Ascending aorta (tissue), 2 donors: ENCODE results near the gene DNAJA4. TPM values are rescaled to one million over a fixed set of nuclear protein-coding genes. Genes with fewer than 3 reads are reported as not detected.

Experiments used
- DNase-seq, 2 donors: peaks; one replicate each; pipeline ENCODE4 v3.0.0-alpha.2; 2019; ENCODE audit warnings: low spot score in 2 of 2
- H3K27ac ChIP-seq, 2 donors: fragments of 200-600 bp; sonication (generic); one replicate each; pipeline ENCODE4 v1.5.1; 2016 to 2017; ENCODE audit warnings: mild to moderate bottlenecking in 1 of 2
- H3K27me3 ChIP-seq: fragments of 200-600 bp; sonication (generic); one replicate; pipeline ENCODE4 v1.5.1; 2017
- H3K36me3 ChIP-seq, 2 donors: fragments of 200-600 bp; sonication (generic); one replicate each; pipeline ENCODE4 v1.5.1; 2016
- H3K4me1 ChIP-seq, 2 donors: fragments of 200-600 bp; sonication (generic); one replicate each; pipeline ENCODE4 v1.5.1; 2016 to 2017; ENCODE audit warnings: mild to moderate bottlenecking in 1 of 2
- H3K4me3 ChIP-seq, 2 donors: fragments of 200-600 bp; sonication (generic); one replicate each; pipeline ENCODE4 v1.5.1; 2016 to 2017; ENCODE audit warnings: mild to moderate bottlenecking in 1 of 2
- H3K9me3 ChIP-seq, 2 donors: fragments of 200-600 bp; sonication (generic); one replicate each; pipeline ENCODE4 v1.5.1; 2016
- CTCF ChIP-seq, 3 experiments: fragments of 200-600 bp in 2 of 3; fragments of 450-650 bp in 1 of 3; sonication (generic) in 2 of 3; IDR thresholded peaks; one replicate each; pipeline ENCODE4 v1.5.1; 2016 to 2019; ENCODE audit warnings: antibody characterized with exemption in 3 of 3, mild to moderate bottlenecking in 1 of 3, moderate library complexity in 1 of 3
- intact Hi-C: fragments of 100-400 bp; cut with DNase I; formaldehyde crosslinking; loops from one replicate; pipeline ENCODE4 v1.15.1; 2023
- total RNA-seq: library from RNA; depleted of rRNA; stranded (reverse); fragments of >200 nt; gene quantifications from one replicate; pipeline ENCODE4 v1.1.0, GENCODE V29; 2016

DNAJA4 gene
- total RNA-seq, 1 donor from 2014 or later = 3.5 TPM

GRCh38 chr15:78321041-78321570 lies 56.7 kb downstream of the DNAJA4 start:
- H3K36me3 ChIP-seq = no peaks in the 10 kb centered on the region
- no peak for TF ChIP-seq CTCF (IDR thresholded peaks at IDR 0.05)
- H3K9me3 ChIP-seq = no peaks in the 10 kb centered on the region
- H3K4me1 ChIP-seq = no peaks in the 10 kb centered on the region
- intact Hi-C loops = no loop called here
- H3K27me3 ChIP-seq = no peaks in the 10 kb centered on the region
- H3K27ac ChIP-seq = no peak overlapping the region
- no peak overlapping the region for H3K4me3 ChIP-seq
- no peak for DNase-seq

DNA sequence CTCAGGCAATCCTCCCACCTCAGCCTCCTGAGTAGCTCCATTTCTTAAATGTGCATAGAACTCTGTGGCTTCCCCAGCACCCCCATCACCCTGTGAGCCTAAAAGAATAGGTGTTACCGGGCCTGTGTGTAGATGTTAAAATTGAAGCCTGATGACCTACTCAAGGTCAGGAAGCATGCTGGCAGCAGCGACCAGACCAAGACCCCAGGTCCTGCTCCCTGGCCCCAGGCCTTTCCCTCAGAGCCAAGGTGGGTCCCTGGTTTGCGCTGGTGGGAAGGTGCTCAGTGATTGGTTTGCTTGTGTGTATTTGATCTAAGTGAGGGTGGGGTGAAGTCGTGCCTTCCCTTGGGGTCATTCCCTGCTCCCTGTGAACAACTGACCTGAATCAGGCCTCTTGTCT lies 57.4 kb downstream of the DNAJA4 start:
- Histone ChIP-seq H3K9me3 (no peaks in the 10 kb centered on the region), H3K36me3 (no peaks in the 10 kb centered on the region), H3K4me1 (no peaks in the 10 kb centered on the region), H3K4me3 (no peak overlapping the region), H3K27ac (no peak overlapping the region), H3K27me3 (no peaks in the 10 kb centered on the region)
- intact Hi-C loops = no loop called here
- DNase-seq = no peak
- TF ChIP-seq CTCF (IDR thresholded peaks at IDR 0.05) = no peak

DNA sequence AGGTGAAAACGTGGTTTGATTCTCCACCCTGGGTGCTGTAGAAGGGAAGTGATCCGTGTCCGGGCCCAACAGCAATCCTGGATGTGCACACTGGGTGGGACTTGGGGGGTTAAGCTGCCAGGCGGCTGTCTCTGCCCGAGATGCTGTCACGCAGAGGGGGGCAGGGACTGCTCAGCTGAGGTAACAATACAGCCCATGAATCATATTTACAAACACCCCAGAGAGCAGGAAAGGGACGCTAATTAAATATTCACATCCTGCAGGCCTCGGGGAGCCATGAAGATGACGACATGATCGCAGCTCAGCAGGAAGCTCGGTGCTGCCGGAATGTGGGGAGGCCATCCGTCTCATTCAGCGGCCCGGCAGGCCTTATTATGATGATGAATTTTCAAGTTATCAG lies 57.9 kb downstream of the DNAJA4 start:
- H3K27me3 ChIP-seq = no peaks in the 10 kb centered on the region
- TF ChIP-seq CTCF (IDR thresholded peaks at IDR 0.05) = no peak
- no peaks in the 10 kb centered on the region for H3K36me3 ChIP-seq
- intact Hi-C loops = no loop called here
- H3K9me3 ChIP-seq = no peaks in the 10 kb centered on the region
- no peaks in the 10 kb centered on the region for H3K4me1 ChIP-seq
- H3K27ac ChIP-seq = no peak overlapping the region
- DNase-seq = no peak
- H3K4me3 ChIP-seq = no peak overlapping the region

DNA sequence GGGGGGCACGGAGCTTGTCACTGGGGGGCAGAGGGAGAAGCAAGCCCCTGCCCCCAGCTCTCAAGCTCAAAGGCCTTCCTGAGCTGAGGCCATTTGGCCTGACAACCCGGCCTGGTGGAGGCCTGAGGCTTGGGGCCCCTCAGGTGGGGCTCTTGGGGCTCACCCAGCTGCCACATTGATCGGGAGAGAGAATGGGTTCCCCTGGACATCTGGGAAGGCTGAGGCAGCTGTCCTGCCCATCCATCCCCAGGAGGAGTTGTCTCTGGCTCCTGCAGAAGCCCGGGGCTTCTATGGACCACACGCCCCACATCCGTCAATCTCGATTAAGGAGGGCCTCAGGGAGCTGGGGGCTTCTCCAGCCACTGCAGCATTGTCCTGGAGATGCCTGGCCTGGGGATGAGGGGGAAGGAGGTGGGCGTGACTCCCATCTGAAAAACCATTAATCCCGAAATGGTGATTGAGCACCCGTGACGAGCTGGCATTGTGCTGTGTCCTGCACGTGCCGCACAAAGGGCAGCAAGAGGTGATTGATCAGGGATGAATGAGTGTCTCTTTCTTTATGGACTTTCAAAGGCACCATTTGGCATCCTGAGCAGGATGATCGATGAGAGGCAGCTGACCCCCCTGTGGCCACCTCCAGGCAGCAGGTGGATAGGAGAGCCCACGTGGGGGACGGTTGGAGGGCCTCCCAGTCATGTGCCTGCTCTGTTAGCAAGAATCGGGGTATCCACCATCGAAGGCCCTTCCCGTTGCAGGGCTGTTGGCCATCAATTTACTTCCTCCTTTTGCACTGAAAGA lies 58.6 kb downstream of the DNAJA4 start:
- no peak overlapping the region for H3K4me3 ChIP-seq
- intact Hi-C loops = no loop called here
- no peaks in the 10 kb centered on the region for H3K9me3 ChIP-seq
- H3K36me3 ChIP-seq = no peaks in the 10 kb centered on the region
- no peaks in the 10 kb centered on the region for H3K4me1 ChIP-seq
- TF ChIP-seq CTCF (IDR thresholded peaks at IDR 0.05) = no peak
- no peak for DNase-seq
- H3K27me3 ChIP-seq = no peaks in the 10 kb centered on the region
- H3K27ac ChIP-seq = no peak overlapping the region

DNA sequence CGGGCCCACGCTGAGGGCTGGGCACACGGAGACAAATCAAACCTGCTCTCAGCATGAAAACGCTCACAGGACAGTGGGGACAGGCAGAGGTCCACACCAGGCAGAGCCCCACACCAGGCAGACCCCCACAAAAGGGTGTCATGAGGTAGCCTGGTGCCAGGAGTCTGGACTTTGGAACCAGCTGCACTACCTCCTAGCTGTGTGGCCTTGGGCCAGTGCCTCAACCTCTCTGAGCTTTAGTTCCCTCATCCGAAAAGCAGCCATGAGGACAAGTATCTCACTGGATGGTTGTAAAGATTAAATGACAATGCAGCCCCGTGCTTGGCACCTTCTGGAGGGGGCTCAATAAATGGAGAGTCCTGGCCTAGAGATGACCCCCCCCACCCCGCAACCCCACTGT lies 59.3 kb downstream of the DNAJA4 start:
- TF ChIP-seq CTCF (IDR thresholded peaks at IDR 0.05) = no peak
- Histone ChIP-seq H3K4me3 (no peak overlapping the region), H3K27ac (no peak overlapping the region), H3K9me3 (no peaks in the 10 kb centered on the region), H3K4me1 (no peaks in the 10 kb centered on the region), H3K27me3 (no peaks in the 10 kb centered on the region), H3K36me3 (no peaks in the 10 kb centered on the region)
- no peak for DNase-seq
- intact Hi-C loops = no loop called here
